Thoracic aorta (tissue), 2 donors: Measurements from ENCODE around the gene SLC9A5. TPM values are rescaled to one million over a fixed set of nuclear protein-coding genes. Genes with fewer than 3 reads are reported as not detected.
A peak's percentile ranks its signal among the peaks of the same experiment; 100 is the strongest.

Source experiments
- ATAC-seq: fragments of 150-250 bp; one replicate; pipeline ENCODE4 v1.8.0; 2017; ENCODE audit warnings: low read depth; ENCODE audit not compliant: insufficient number of reproducible peaks, low FRiP score
- DNase-seq: peaks from one replicate; pipeline ENCODE4 v3.0.0-alpha.2; 2020; ENCODE audit warnings: low spot score
- H3K27ac ChIP-seq, 2 donors: fragments of 200-600 bp; sonication (generic); 1 replicate in 1 of 2; 2 replicates in 1 of 2; pipeline ENCODE4 v1.5.1; 2016; ENCODE audit warnings: mild to moderate bottlenecking in 2 of 2, moderate library complexity in 2 of 2
- H3K27me3 ChIP-seq: fragments of 200-600 bp; sonication (generic); replicated peaks from 2 replicates; pipeline ENCODE4 v1.6.0; 2016; ENCODE audit warnings: mild to moderate bottlenecking; ENCODE audit not compliant: insufficient read depth
- H3K36me3 ChIP-seq: fragments of 200-600 bp; sonication (generic); one replicate; pipeline ENCODE4 v1.5.1; 2016
- H3K4me1 ChIP-seq, 2 donors: fragments of 200-600 bp; sonication (generic); 1 replicate in 1 of 2; 2 replicates in 1 of 2; pipeline versions ENCODE4 v1.5.1 to v1.6.0; 2016; ENCODE audit warnings: low read depth in 2 of 2, mild to moderate bottlenecking in 1 of 2; ENCODE audit not compliant: control insufficient read depth in 1 of 2
- H3K4me3 ChIP-seq: fragments of 200-600 bp; sonication (generic); 2 replicates; pipeline ENCODE4 v1.5.1; 2016; ENCODE audit warnings: mild to moderate bottlenecking
- H3K9me3 ChIP-seq: fragments of 200-600 bp; sonication (generic); 2 replicates; pipeline ENCODE4 v1.5.1; 2016
- total RNA-seq, 2 donors: library from RNA; depleted of rRNA; stranded (reverse); fragments of >200 nt; gene quantifications; one replicate each; pipeline versions ENCODE4 v1.1.0 to v1.2.3, GENCODE V29; 2016
- TF ChIP-seq, protein P1 (sequence below): fragments of 200-600 bp; sonication (generic); IDR thresholded peaks from one replicate; pipeline ENCODE4 v1.5.1; 2019; ENCODE audit warnings: antibody characterized with exemption

SLC9A5 gene
- total RNA-seq, 2 donors from 2014 or later, result 1.4 to 1.8 TPM

DNA sequence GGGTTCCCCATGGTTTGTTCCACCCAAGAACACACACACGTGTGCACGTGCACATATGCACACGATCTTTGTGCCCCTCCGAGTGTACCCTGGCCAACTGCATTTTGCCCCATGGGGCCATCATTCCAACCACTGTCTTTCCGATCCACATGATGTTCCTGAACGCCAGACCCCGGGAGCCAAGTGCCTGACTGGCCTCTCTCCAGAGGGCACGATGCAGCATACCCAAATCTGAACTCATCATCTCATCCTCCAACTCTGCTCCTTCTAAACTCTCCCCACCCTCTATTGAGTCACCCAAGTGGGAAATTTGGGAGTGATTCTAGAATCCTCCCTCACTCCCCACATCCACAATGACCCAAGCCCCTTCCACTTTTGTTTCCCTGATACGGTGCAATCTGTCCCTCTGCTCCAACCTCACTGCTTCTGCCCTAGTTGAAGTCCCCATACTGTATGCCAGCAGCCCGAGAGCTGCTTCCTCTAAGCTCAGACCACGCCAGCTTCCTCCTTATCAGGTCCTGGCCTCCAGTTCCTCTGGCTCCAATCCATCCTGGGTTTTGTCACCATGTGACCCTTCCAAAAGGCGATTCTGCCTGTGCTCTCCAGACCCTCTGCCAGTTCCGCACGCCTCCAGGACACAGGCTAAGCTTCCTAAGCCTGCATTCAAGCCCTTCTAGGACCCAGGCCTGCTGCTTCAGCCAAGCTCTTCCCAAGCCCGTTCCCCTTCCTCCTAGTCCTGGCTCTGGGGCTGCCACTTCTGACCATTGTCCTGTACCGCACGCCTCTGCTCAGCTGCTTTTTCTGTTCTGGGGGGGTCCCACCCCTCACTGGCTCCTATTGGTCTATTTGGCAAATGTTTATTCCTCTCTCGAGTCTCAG is 31.9 kb upstream of the SLC9A5 start:
- TF ChIP-seq, protein P1, sequence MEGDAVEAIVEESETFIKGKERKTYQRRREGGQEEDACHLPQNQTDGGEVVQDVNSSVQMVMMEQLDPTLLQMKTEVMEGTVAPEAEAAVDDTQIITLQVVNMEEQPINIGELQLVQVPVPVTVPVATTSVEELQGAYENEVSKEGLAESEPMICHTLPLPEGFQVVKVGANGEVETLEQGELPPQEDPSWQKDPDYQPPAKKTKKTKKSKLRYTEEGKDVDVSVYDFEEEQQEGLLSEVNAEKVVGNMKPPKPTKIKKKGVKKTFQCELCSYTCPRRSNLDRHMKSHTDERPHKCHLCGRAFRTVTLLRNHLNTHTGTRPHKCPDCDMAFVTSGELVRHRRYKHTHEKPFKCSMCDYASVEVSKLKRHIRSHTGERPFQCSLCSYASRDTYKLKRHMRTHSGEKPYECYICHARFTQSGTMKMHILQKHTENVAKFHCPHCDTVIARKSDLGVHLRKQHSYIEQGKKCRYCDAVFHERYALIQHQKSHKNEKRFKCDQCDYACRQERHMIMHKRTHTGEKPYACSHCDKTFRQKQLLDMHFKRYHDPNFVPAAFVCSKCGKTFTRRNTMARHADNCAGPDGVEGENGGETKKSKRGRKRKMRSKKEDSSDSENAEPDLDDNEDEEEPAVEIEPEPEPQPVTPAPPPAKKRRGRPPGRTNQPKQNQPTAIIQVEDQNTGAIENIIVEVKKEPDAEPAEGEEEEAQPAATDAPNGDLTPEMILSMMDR, result no peak
- no peak for ATAC-seq
- no peaks in the 10 kb centered on the region for H3K36me3 ChIP-seq
- no peak overlapping the region for H3K4me3 ChIP-seq
- no peak for DNase-seq
- H3K9me3 ChIP-seq, result no peaks in the 10 kb centered on the region
- no peak overlapping the region for H3K27ac ChIP-seq
- no peaks in the 10 kb centered on the region for H3K27me3 ChIP-seq
- peaks cover 0 to 5% of the 10 kb centered on the region in 2 donors for H3K4me1 ChIP-seq

DNA sequence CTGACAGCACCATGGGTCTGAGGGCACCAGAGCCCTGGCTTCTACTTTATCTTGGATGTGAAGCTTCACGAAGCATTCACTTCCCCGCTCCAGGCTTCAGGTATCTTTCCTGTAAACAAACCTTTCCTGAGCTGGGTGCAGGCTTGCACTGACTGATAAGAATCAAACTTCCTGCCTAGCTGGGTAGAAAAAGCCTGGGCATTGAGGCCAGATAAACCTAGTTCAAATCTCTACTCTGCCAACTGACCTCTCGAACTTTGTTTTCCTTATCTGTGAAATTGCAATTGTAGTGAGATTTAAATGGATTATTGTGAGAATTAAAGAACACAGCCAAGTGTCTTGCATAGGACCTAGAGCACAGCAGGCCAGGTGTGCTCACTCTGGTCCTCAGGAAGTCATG is 24.8 kb upstream of the SLC9A5 start:
- Histone ChIP-seq H3K36me3 (peaks cover 4% of the 10 kb centered on the region), H3K27ac (no peak overlapping the region), H3K27me3 (no peaks in the 10 kb centered on the region), H3K4me1 (peaks cover 9 to 16% of the 10 kb centered on the region in 2 donors), H3K4me3 (no peak overlapping the region), H3K9me3 (no peaks in the 10 kb centered on the region)
- TF ChIP-seq, protein P1, result no peak
- ATAC-seq (no peak), DNase-seq (no peak)

DNA sequence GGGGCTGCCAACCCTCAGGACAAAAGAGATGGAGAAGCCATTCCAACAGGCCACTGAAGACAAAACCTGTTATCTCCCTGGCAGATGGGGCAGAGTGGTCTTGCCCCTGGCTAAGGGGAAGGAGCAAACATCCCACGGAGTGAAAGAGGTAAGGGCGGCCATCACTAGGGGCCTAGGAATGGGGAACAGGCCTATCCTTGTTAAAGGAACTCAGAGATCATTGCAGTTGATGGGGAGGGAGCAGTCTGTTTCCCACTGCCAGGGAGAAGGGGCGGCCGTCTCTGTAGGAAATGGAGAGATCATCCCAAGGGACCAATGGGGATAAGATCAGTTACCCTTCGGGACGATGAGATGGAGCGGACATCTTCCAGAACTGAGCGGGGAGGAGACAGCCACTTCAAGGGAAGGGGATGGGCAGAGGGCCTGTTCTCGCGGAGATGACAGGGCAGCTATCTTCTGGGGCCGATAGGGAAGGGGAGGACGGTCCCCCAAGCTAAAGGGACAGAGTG is 22.4 kb upstream of the SLC9A5 start:
- Histone ChIP-seq H3K4me3 (peak overlapping the region; percentile 84), H3K27me3 (no peaks in the 10 kb centered on the region), H3K27ac (peak overlapping the region; percentile 72 to 74), H3K36me3 (peaks cover 26% of the 10 kb centered on the region), H3K9me3 (no peaks in the 10 kb centered on the region), H3K4me1 (peaks cover 9 to 16% of the 10 kb centered on the region in 2 donors)
- DNase-seq (no peak), ATAC-seq (peak; percentile 8)
- TF ChIP-seq, protein P1, result no peak

DNA sequence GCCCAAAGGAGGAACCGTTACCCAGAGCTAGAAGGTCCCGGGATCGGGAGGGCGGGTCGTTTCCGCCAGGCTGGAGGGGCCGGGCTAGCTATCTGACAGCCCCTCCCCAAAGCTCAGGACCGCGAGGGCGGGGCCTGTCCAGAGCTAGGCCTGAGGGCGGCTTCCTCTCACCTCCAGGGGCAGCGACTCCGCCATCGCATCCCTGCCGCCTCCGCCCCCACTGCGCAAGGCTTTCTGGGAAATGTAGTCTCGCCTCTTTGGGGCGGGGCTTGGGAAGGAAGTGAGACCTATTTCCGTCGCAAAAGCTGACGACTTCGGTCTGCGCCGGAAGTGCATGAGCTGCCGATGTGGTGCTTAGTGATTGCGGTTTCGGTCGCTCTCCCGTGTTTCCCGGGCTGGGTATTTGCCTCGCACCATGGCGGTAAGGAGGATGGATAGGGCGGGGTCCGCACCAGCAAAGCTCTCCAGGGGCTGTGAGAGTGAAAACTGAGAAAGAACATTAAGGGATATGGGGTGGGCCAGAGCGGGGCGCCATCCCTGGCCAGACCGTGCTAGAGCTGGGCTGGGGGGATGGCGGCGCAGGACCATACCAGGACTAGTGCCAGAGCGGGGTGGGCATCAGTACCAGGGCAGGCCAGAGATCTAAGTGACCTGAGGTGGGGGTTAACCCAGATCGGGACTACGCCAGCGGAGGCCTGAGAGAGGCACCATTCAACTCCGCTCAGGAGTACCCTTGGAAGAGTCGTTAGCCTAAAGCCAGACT is 21.8 kb upstream of the SLC9A5 start, which contains the start of gene TMEM208:
Gene TMEM208 (plus strand): TSS at position 327 of the 763 bp plus-strand sequence. CDS start 89 bp downstream, at position 416.
- Histone ChIP-seq H3K4me1 (peaks cover 9 to 16% of the 10 kb centered on the region in 2 donors), H3K4me3 (peak within 1 kb of the TSS; percentile 84), H3K27me3 (no peaks in the 10 kb centered on the region), H3K36me3 (peaks cover 32% of the 10 kb centered on the region), H3K9me3 (no peaks in the 10 kb centered on the region), H3K27ac (peak within 1 kb of the TSS; percentile 72 to 74)
- ATAC-seq, result peak; percentile 50
- TF ChIP-seq, protein P1, result no peak
- DNase-seq, result peak; percentile 91

DNA sequence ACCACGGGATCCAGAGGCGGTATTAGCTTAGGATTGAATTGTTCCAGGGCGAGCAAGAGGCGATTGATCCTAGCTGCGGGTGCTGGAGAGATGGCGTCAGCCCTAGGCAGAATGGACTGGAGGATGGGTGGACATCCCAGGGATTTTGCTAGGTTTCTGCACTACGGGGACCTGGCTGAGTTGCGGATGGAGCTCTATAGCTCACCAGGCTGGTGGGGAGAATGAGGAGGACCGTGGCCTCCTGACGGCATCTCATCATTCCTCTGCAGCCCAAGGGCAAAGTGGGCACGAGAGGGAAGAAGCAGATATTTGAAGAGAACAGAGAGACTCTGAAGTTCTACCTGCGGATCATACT is 21.2 kb upstream of the SLC9A5 start:
- TF ChIP-seq, protein P1, result no peak
- H3K9me3 ChIP-seq, result no peaks in the 10 kb centered on the region
- no peak for DNase-seq
- peaks cover 9 to 16% of the 10 kb centered on the region in 2 donors for H3K4me1 ChIP-seq
- no peaks in the 10 kb centered on the region for H3K27me3 ChIP-seq
- peaks cover 32% of the 10 kb centered on the region for H3K36me3 ChIP-seq
- H3K27ac ChIP-seq, result peak overlapping the region; percentile 72 to 74
- ATAC-seq, result no peak
- peak overlapping the region; percentile 84 for H3K4me3 ChIP-seq
